D341Med (cell line): Measurements from ENCODE around the gene VNN1.

ENCODE experiments used
- DNase-seq: peaks from one replicate; pipeline ENCODE4 v3.0.0; 2012; ENCODE audit warnings: low spot score

VNN1 gene, protein sequence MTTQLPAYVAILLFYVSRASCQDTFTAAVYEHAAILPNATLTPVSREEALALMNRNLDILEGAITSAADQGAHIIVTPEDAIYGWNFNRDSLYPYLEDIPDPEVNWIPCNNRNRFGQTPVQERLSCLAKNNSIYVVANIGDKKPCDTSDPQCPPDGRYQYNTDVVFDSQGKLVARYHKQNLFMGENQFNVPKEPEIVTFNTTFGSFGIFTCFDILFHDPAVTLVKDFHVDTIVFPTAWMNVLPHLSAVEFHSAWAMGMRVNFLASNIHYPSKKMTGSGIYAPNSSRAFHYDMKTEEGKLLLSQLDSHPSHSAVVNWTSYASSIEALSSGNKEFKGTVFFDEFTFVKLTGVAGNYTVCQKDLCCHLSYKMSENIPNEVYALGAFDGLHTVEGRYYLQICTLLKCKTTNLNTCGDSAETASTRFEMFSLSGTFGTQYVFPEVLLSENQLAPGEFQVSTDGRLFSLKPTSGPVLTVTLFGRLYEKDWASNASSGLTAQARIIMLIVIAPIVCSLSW

DNA sequence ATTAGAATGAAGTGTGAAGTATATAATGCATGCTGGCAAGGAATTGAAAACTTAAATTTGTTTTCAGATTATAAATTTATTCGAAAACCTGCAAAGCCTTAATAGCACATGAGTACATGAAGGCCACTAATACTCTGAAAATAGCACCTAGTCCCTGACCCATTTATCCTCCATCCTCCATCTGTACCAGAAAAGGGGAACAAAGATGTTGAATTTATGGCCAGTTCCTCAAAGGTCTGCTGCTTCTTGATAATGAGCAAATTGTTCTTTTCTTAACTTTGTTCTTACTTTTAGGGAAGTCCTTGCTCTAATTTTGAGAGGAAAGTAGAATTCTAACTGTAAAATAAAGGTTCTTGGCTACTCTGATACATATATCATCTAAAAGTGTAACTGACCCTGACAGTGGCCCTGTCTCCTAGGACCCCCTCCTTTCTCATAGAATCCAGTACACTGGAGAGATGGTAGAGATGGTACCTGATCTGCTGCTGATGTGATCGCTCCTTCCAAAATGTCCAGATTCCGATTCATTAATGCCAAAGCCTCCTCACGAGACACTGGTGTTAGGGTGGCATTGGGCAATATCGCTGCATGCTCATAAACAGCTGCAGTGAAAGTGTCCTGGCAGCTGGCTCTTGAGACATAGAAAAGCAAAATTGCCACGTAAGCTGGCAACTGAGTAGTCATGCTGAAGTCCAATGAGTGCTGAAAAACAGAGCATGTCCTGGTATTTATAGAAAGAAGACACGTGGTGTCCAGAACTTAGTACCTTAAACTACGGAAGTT is at the start of gene VNN1:
Gene VNN1 (minus strand): TSS at position 704 of the 783 bp plus-strand sequence. CDS start 20 bp downstream, at position 684.
- no peak for DNase-seq

DNA sequence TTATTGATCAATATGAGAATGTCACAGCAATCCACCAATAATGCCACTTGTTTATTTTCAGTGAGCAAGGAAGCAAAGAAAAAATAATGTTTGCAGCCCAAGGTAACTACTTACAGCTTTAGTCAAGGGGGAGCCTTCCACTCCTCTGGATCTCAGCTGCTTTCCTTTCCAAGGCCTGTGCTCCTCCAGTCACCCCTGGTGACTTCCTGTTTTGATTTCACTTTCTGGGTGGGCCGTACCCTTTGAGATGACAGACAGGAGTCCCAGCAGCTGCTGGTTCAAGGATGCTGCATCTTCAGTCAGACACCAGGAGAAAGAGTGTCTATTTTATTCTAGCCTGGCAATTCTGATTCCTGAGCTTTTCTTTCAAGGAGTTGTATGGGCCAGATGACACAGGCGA is 49.4 kb upstream of the VNN1 start:
- DNase-seq: no peak

- no peak for DNase-seq
Observed at GRCh38 chr6:132760256-132760655, 46.4 kb upstream of the VNN1 start.

DNA sequence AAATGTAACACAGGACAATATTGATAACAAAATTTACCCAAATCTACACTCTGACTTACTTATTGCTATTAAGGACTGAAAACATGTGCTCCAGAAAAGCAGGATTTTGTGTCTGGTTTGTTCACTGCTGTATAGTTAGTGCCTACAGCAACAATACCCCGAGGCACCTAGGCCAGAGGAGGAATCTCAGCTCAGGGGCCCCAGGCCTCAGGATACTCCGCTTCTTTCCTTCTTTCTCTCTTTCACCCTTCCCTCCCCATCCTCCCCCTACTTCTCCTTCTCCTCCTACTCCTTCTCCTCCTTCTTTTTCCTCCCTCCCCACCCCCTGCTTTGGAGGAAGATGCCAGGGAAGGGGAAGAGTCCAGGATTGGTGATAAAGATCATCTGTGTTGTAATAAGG is 44.8 kb upstream of the VNN1 start:
- no peak for DNase-seq

DNA sequence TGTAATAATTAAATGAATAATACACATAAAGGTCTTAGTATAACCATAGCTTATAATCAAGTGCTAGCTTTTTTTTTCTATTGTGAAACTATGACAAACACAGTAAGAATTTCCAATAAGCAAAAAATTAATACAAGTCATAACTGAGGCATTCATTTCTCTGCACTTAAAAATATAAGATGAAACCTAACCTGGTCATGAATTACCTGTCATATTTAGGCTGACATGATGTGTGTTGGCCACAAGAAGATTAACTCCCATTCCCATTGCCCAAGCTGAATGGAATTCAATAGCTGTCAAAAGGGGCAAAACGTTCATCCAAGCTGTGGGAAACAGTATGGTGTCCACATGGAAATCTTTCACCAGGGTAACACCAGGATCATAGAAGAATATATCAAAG is 38.4 kb upstream of the VNN1 start:
- DNase-seq: no peak

- DNase-seq: no peak
Observed at GRCh38 chr6:132751828-132752227, 38.0 kb upstream of the VNN1 start.

- no peak for DNase-seq
Observed at GRCh38 chr6:132751306-132751705, 37.5 kb upstream of the VNN1 start.

GRCh38 chr6:132750455-132751248 is 36.8 kb upstream of the VNN1 start:
- no peak for DNase-seq

- no peak for DNase-seq
Observed at GRCh38 chr6:132749111-132749510, 35.3 kb upstream of the VNN1 start.

- no peak for DNase-seq
Observed at GRCh38 chr6:132748446-132748845, 34.6 kb upstream of the VNN1 start.

- no peak for DNase-seq
Observed at GRCh38 chr6:132746048-132746447, 32.2 kb upstream of the VNN1 start.

DNA sequence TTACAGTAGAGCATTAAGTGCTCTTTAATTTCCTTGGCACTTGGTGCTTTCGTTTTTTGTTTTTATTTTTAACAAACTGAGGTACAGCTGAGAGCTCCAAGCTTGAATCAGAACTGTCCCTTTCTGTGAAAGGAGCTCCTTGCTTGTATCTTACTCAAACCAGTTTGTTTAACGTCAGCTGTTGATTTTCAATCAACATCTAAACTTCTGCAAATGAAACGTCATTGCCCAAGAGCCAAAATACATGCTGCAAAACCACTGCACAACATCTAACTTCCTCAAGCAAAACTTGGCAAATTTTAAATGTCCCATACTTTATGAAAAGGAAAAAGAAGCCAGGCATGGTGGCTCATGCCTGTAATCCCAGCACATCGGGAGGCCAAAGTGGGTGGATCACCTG is 28.6 kb upstream of the VNN1 start:
- no peak for DNase-seq

DNA sequence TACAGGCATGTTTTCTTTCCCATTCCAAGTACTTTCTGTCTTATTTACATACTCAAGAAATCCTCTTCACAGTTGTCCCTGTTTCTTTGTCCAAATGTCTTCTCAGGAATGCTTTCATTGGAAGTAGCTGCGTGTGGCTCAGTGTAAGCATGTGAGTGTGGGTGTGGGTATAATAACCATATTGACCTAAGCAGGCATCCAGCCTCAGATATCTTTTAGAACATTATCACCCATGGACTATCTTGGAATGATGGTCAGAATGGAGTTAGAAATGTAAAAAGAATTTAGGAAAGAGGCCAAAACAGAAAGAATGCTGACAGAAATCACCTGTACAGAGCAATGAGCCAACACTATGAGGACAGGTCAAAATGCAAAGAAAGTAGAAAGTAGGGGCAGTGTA is 27.4 kb upstream of the VNN1 start:
- no peak for DNase-seq

GRCh38 chr6:132736239-132736638 is 22.4 kb upstream of the VNN1 start:
- no peak for DNase-seq

- no peak for DNase-seq
Observed at GRCh38 chr6:132734694-132735236, 20.9 kb upstream of the VNN1 start.

GRCh38 chr6:132733814-132734213 is 20.0 kb upstream of the VNN1 start:
- DNase-seq: no peak

- DNase-seq: no peak
Observed at GRCh38 chr6:132733283-132733682, 19.4 kb upstream of the VNN1 start.

GRCh38 chr6:132731086-132731485 is 17.2 kb upstream of the VNN1 start:
- no peak for DNase-seq

- no peak for DNase-seq
Observed at GRCh38 chr6:132730560-132730959, 16.7 kb upstream of the VNN1 start.

- DNase-seq: no peak
Observed at GRCh38 chr6:132728616-132729015, 14.8 kb upstream of the VNN1 start.

GRCh38 chr6:132726608-132726975 is 12.7 kb upstream of the VNN1 start:
- DNase-seq: no peak

DNA sequence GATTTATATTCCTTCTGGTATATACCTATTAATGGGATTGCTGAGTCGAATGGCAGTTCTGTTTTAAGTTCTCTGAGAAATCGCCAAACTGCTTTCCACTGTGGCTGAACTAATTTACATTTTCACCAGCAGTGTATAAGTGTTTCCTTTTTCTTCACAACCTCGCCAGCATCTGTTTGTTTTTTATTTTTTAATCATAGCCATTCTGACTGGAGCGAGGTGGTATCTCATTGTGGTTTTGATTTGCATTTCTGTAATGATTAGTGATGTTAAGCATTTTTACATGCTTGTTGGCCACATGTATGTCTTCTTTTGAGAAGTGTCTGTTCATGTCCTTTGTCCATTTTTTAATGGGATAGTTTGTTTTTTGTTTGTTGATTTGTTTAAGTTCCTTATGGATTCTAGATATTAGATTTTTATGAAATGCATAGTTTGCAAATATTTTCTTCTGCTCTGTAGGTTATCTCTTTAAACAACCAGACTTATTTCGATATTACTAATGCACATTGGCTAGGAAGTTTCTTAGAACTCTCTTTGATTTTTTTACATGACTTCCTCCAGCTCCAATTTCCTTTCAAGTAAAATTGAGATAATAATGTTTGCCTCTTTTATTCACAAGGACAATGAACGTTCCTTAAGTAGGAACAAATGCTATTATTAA is 12.2 kb upstream of the VNN1 start:
- no peak for DNase-seq
